Smooth muscle cell (in vitro differentiated cells): Measurements from ENCODE around the gene TP53I3. TPM values are rescaled to one million over a fixed set of nuclear protein-coding genes. Genes with fewer than 3 reads are reported as not detected.

Source experiments
- DNase-seq: peaks from one replicate; lab custom pipeline; 2025; ENCODE audit not compliant: unreplicated experiment; lab: John Stamatoyannopoulos, UW
- H2AFZ ChIP-seq: fragments of 200-600 bp; sonication (generic); 2 replicates; pipeline ENCODE4 v1.6.0; 2016; ENCODE audit warnings: antibody characterized with exemption, low read depth, mild to moderate bottlenecking
- H3F3A ChIP-seq: fragments of 200-600 bp; sonication (generic); 2 replicates; pipeline ENCODE4 v1.6.0; 2017; ENCODE audit warnings: antibody characterized with exemption, low read depth
- H3K27ac ChIP-seq: fragments of 200-600 bp; sonication (generic); 2 replicates; pipeline ENCODE4 v1.5.1; 2016; ENCODE audit warnings: low read depth, mild to moderate bottlenecking
- H3K27me3 ChIP-seq: fragments of 200-600 bp; sonication (generic); 2 replicates; pipeline ENCODE4 v1.6.1; 2016; ENCODE audit warnings: low read depth, mild to moderate bottlenecking
- H3K36me3 ChIP-seq: fragments of 200-600 bp; sonication (generic); 2 replicates; pipeline ENCODE4 v1.5.1; 2016; ENCODE audit warnings: low read depth
- H3K4me1 ChIP-seq: fragments of 200-600 bp; sonication (generic); 2 replicates; pipeline ENCODE4 v1.5.1; 2016; ENCODE audit warnings: low read depth
- H3K4me2 ChIP-seq: fragments of 200-600 bp; sonication (generic); 2 replicates; pipeline ENCODE4 v1.6.0; 2016; ENCODE audit warnings: mild to moderate bottlenecking
- H3K4me3 ChIP-seq: fragments of 200-600 bp; sonication (generic); 2 replicates; pipeline ENCODE4 v1.5.1; 2016; ENCODE audit warnings: mild to moderate bottlenecking
- H3K79me2 ChIP-seq: fragments of 200-600 bp; sonication (generic); 2 replicates; pipeline ENCODE4 v1.6.0; 2016; ENCODE audit warnings: low read depth, mild to moderate bottlenecking
- H3K9ac ChIP-seq: fragments of 200-600 bp; sonication (generic); 2 replicates; pipeline ENCODE4 v1.6.0; 2016; ENCODE audit warnings: low read depth
- H3K9me3 ChIP-seq: fragments of 200-600 bp; sonication (generic); replicated peaks from 2 replicates; pipeline ENCODE4 v1.5.1; 2016; ENCODE audit warnings: low read depth
- H4K20me1 ChIP-seq: fragments of 200-600 bp; sonication (generic); 2 replicates; pipeline ENCODE4 v1.6.0; 2016; ENCODE audit warnings: low read depth
- CTCF ChIP-seq: fragments of 200-600 bp; sonication (generic); IDR thresholded peaks from 2 replicates; pipeline ENCODE4 v1.5.1; 2017; ENCODE audit warnings: borderline replicate concordance, mild to moderate bottlenecking, antibody characterized with exemption; ENCODE audit not compliant: insufficient read depth, poor library complexity, severe bottlenecking
- WGBS: methylation state at CpG from one replicate; pipeline ENCODE4 v1.1.7; 2016; ENCODE audit warnings: low lambda C conversion rate; 5-methylcytosine and 5-hydroxymethylcytosine counted together
- polyA plus RNA-seq: library from polyadenylated mRNA; unstranded; fragments of >200 nt; fragmentation: Nextera tagmentation; extraction: Ambion mirVana; gene quantifications from 2 replicates; pipeline ENCODE4 v1.2.1, GENCODE V29; 2016
- total RNA-seq: library from RNA; depleted of rRNA; stranded (reverse); fragments of >200 nt; gene quantifications from 2 replicates; pipeline ENCODE4 v1.2.3, GENCODE V29; 2014

TP53I3 gene
- total and polyA plus RNA-seq, 2 experiments from 2014 or later = 24.9 to 56.3 TPM

GRCh38 chr2:24088821-24089359 lies 4.3 kb upstream of the TP53I3 start:
- DNase-seq = no peak
- no peak overlapping the region for H3K4me2 ChIP-seq
- H3K27me3 ChIP-seq = no peaks in the 10 kb centered on the region
- 94% methylated on average over 2 of the region's 2 CpGs for WGBS
- no peaks in the 10 kb centered on the region for H3K4me1 ChIP-seq
- H3K9me3 ChIP-seq = no peaks in the 10 kb centered on the region
- no peak overlapping the region for H2AFZ ChIP-seq
- no peak overlapping the region for H3K4me3 ChIP-seq
- no peak overlapping the region for H3K9ac ChIP-seq
- TF ChIP-seq CTCF = no peak
- no peak overlapping the region for H3K27ac ChIP-seq
- H4K20me1 ChIP-seq = no peaks in the 10 kb centered on the region
- peaks cover 4% of the 10 kb centered on the region for H3F3A ChIP-seq
- no peaks in the 10 kb centered on the region for H3K79me2 ChIP-seq
- no peaks in the 10 kb centered on the region for H3K36me3 ChIP-seq

GRCh38 chr2:24087032-24087431 lies 2.4 kb upstream of the TP53I3 start:
- H3K4me1 ChIP-seq = peaks cover 9% of the 10 kb centered on the region
- no peak overlapping the region for H3K9ac ChIP-seq
- H4K20me1 ChIP-seq = no peaks in the 10 kb centered on the region
- H2AFZ ChIP-seq = no peak overlapping the region
- H3K79me2 ChIP-seq = no peaks in the 10 kb centered on the region
- no peaks in the 10 kb centered on the region for H3K9me3 ChIP-seq
- peaks cover 3% of the 10 kb centered on the region for H3K36me3 ChIP-seq
- H3K4me3 ChIP-seq = no peak overlapping the region
- H3K4me2 ChIP-seq = no peak overlapping the region
- H3K27me3 ChIP-seq = no peaks in the 10 kb centered on the region
- WGBS = 92% methylated on average over 3 of the region's 3 CpGs
- peaks cover 4% of the 10 kb centered on the region for H3F3A ChIP-seq
- H3K27ac ChIP-seq = no peak overlapping the region
- DNase-seq = no peak
- no peak for TF ChIP-seq CTCF

- no peaks in the 10 kb centered on the region for H3K79me2 ChIP-seq
- DNase-seq = no peak
- no peak for TF ChIP-seq CTCF
- H3K27me3 ChIP-seq = no peaks in the 10 kb centered on the region
- H3K9ac ChIP-seq = no peak overlapping the region
- H3K27ac ChIP-seq = no peak overlapping the region
- no peaks in the 10 kb centered on the region for H3K9me3 ChIP-seq
- no peaks in the 10 kb centered on the region for H4K20me1 ChIP-seq
- peaks cover 9% of the 10 kb centered on the region for H3K4me1 ChIP-seq
- 86% methylated on average over 1 of the region's 1 CpG for WGBS
- peaks cover 4% of the 10 kb centered on the region for H3K36me3 ChIP-seq
- no peak overlapping the region for H3K4me2 ChIP-seq
- no peak overlapping the region for H3K4me3 ChIP-seq
- no peak overlapping the region for H2AFZ ChIP-seq
- peaks cover 4% of the 10 kb centered on the region for H3F3A ChIP-seq
Measured at GRCh38 chr2:24086241-24086640, 1.6 kb upstream of the TP53I3 start.

GRCh38 chr2:24085200-24085489 lies 511 bp upstream of the TP53I3 start:
- Histone ChIP-seq H3K4me3 (peak overlapping the region; percentile 71), H3K79me2 (no peaks in the 10 kb centered on the region), H3K9ac (no peak overlapping the region), H3F3A (peaks cover 4% of the 10 kb centered on the region), H3K9me3 (no peaks in the 10 kb centered on the region), H3K27ac (peak overlapping the region; percentile 77), H3K4me1 (peaks cover 9% of the 10 kb centered on the region), H4K20me1 (no peaks in the 10 kb centered on the region), H3K36me3 (peaks cover 4% of the 10 kb centered on the region), H3K27me3 (no peaks in the 10 kb centered on the region), H3K4me2 (peak overlapping the region; percentile 82), H2AFZ (peak overlapping the region; percentile 99)
- DNase-seq = no peak
- no peak for TF ChIP-seq CTCF
- 17% methylated on average over 11 of the region's 11 CpGs for WGBS
